Anterior cingulate cortex (tissue), 58 donors: ENCODE results near the gene MRPS23.

ENCODE experiments used
- DNase-seq, 58 donors: peaks; one replicate each; lab custom pipeline; 2025; lab: John Stamatoyannopoulos, UW

MRPS23 gene

GRCh38 chr17:57880086-57880456 is 30.2 kb upstream of the MRPS23 start:
- DNase-seq: no peak

- DNase-seq: no peak
Measured at GRCh38 chr17:57879437-57880085, 29.7 kb upstream of the MRPS23 start.

GRCh38 chr17:57877803-57878377 is 28.0 kb upstream of the MRPS23 start:
- no peak for DNase-seq

DNA sequence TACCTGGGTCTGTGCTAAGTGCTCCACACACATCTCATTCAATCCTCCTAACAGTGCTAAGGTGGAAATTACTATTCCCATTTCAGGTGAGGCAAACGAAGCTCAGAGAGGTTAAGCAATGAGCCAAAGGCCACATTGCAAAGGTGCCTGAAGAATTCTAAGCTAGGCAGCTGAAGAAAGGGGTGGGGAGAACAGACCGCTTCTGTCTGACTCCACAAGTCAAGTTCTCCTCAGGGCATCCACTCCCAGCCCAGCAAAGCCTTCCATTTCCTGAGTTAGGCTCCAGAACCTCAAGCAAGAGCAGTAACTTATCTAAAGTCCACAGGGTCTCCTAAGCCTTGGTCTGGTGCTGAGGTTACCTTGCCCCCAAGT is 27.0 kb upstream of the MRPS23 start:
- no peak for DNase-seq

DNA sequence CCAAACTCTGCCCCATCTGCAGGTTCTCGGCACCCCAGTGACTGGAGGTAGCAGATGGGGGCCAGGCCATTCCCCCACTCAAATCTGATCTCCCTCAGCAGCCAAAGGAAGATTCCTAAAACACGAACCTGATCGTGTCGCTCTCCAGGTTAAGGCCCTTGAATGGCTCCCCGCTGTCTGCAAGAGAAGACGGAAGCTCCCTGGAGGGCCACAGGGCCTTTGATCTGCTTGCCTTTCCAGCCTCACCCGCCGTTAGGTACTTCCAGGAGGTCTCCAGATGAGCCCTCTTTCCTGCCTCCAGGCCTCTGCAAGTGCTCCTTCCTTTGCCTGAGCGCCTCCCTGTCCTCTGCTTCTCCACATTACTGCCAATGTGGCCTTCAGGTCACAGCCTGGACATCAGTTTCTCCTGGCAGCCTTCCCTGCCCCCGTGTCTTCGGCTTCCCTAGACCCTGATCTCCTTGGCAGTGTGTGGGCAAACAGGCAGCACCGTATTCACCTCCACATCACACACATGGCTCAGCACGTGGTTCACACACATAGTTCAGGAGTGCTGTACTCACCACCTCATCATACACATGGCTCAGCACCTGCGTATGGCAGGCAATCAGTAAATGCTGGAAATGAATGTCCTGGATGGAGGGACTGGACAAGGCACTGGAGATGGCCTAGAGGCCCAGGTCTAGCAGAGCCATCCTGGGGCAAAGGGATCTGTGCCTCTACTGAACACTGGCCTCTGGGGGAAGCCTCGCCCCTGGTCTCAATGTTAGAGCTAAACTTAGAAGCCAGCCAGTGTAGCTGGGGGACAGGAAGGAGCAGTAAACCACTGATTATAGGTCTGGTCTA is 26.4 kb upstream of the MRPS23 start:
- no peak for DNase-seq

GRCh38 chr17:57875290-57876022 is 25.6 kb upstream of the MRPS23 start:
- peak in 54 of 58 donors; percentile 24 to 88 (median 69) for DNase-seq

DNA sequence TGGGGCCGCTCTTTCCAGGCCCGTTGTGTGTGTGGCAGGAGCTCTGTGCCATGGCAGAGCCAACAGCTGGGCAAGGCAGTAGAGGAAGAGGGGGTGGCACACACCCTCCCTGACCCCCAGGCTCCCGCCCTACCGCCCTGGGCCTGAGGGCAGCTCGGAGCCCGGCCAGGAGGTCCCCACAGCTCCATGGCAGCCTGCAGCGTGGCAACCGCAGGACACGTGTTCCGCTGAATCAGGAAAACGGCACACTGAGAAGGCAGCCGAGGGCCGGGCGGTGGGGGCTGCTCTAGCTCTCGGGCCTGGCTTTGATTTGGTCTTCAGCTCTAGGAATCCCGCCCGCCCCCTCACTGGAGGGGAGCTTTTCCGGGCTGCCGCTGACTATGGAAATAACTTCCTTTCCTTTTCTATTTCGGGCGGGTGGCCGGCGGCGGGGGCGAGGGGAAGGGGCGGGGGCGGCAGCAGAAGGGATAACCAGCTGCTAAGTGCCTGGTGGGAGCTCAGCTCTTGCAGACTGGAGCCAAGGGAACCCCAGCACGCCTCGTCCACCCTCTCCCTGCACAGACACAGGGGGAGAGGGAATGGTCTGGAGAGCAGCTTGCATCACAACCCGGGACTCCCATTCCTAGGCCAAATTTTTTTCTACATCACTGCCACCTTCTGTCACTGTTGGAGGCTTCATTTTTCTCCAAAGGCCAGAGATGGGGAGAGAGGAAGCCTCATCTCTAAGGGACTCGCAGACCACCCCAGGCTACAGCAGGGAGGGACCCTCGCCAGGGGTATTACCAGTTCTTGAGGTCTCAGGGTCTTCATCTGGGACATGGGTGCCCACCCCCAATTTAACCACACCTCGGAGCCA is 24.8 kb upstream of the MRPS23 start:
- DNase-seq: peak in 57 of 58 donors; percentile 27 to 90 (median 79)

GRCh38 chr17:57874058-57874419 is 24.2 kb upstream of the MRPS23 start:
- DNase-seq: no peak

DNA sequence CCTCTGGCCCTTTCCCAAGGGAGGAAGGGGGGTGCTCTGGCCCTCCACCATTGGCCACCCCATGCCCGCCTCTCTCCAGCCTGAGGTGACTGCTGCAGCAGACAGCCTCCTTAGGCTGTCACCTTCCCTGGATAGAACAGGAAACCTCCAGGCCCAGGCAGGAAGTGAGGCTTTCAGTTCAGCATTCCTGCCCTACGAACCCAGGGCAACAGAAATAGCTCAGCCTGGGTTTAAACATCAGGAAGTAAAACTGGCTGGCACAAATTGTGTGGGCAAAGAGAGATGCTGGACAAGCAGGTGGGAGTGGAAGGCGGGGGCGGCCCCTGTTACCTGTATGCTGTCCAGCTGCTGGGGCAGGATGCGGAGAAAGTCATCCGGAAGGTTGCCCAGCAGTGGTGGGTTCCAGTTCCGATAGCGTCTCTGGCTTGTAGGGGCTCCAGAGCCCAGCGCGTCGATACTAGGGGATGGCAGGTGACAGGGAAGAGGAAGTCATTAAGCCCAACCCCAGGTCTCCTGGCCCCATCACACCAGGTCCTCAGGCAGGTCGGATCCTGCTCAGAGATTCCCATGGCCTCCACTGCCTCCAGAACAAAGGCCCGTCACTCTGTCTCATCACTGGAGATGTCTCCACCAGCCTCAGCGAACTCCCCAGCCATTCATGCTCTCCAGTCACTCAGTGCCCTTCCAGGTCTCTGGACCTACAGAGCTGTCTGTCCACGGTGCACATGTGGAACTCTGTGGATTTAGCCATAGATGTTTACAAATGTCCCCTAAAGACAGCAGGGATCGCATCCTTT is 23.6 kb upstream of the MRPS23 start:
- DNase-seq: peak in 15 of 58 donors; percentile 17 to 60 (median 29)

DNA sequence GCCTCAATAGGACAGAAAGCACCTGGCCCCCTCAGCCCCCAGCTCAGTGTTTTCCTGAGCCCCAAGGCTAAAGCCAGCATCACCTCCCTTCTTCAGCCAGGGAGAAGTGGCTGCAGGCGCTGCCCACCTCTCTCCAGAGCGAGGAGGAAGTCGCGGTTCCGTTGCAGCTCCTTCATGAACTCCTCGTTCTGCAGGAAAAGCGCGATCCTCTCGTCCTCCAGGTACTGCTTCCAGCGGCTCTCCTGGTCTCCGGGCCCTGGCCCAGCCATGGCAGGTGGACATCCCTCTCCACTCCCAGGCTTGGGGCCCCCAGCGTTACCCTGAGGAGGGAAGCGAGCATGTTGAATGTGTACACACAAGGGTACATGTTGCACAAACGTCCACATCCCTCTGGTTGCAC is 22.7 kb upstream of the MRPS23 start:
- no peak for DNase-seq

DNA sequence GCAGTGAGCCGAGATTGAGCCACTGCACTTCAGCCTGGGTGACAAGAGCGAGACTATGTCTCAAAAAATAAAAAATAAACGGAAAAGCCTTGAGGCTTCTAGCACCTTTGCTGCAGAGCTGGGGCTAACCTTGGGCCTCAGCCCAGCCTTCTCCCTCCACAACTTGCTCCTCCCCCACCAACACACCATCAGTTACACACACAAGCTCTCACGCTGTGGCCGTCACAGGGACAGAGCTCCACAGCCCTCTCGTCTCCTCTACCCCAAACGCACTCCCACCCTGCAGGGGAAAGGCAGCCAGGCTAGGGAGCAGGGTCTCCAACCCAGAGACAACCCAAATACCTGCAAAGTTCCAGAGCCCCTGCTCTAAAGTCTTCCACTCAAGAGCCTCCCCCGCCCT is 22.0 kb upstream of the MRPS23 start:
- DNase-seq: no peak

GRCh38 chr17:57871155-57871554 is 21.3 kb upstream of the MRPS23 start:
- no peak for DNase-seq

- DNase-seq: no peak
Measured at GRCh38 chr17:57870283-57870635, 20.4 kb upstream of the MRPS23 start.

DNA sequence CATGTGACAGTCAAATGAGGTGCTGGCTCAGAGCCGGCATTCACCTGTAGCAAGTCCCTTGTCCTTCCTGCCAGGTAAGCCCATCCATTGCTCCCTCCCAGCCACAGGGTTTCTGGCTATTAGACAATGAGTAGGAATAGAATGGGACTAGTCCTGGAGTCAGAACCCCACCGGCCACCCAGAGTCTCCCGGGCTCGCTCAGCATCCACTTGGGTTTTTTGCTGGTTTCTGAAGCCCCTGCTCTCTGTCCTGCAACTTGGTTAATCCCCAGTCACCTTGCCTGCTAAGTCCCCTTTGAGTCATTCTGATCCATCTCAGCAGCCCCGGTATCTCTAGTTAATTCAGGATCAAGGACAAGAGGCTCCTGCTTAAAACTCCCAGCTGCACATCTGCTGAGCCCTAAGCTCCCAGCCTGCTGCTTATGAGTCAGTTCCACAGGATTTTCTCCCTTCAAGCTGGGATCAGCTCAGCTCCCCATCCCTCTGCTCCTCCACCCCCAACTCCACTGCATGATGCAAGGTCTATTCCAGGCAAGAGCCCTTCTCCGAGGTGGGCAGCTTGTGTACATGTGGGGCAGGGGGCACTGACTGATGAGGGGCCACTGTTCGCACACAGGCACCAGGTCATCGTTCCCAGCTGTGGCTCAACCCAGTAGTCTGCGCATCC is 19.9 kb upstream of the MRPS23 start:
- peak in 2 of 58 donors; percentile 8 to 15 for DNase-seq

DNA sequence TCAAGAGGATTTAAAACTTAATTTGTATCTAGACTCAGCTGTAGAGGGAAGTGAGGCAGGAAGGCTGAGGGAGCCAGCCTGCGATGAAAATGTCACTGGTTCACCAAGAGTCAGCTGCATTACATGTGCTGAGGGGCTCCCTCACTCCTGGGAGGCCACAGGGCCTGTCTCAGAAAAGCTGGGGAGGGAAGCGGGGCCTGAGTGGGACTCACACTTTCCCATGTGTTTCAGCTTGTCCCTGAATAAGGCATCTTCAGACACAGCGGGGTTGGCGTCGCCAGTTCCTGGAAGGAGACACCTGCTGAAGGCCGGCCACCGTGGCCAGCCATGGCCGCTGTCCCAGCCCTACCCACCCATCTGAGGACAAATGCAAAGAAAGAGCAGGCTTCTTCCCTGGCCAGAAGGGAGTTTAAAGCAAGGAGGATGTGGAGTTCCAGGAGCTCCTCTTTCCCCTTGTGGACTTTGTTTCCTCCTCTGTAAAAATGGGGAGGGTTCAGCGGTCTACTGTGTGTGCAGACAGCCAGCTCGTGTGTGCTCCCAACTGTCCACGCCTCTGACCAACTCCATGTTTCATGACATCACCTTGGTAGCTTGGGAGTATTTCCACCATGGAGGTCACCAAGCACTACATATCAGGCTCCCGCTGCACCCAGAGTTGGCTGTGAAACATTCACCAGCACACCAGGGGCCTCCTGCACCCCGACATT is 19.2 kb upstream of the MRPS23 start:
- DNase-seq: no peak

- peak in 16 of 58 donors; percentile 6 to 76 (median 34) for DNase-seq
Measured at GRCh38 chr17:57868007-57868909, 18.4 kb upstream of the MRPS23 start.

DNA sequence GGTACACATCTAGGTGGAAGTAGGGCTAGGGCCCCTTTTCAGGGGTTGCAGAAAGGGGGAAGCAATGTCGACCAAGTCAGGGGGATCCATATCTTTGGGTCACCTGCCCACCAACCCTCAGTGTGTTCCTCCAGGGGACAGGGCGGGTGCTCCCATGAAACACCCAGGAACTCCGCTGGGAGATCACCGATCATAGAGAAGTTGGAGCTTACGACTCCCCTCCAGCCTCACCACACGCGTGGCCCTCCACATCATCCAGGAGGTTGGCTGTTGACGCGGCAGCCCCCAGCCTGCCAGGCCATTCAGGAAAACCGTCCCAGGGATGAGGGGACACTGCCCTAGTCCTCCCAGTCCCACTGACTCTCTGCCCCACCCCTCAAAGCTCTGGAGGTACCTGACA is 17.3 kb upstream of the MRPS23 start:
- DNase-seq: no peak
